G401.6 (cell line): ENCODE measurements around the gene PRKCD.
A peak's percentile ranks its signal among the peaks of the same experiment; 100 is the strongest.

Source experiments
- FAIRE-seq: peaks from 2 replicates; lab custom pipeline; 2012; peaks lifted over from hg19 to GRCh38; lab: Jason Lieb, UNC

PRKCD gene

DNA sequence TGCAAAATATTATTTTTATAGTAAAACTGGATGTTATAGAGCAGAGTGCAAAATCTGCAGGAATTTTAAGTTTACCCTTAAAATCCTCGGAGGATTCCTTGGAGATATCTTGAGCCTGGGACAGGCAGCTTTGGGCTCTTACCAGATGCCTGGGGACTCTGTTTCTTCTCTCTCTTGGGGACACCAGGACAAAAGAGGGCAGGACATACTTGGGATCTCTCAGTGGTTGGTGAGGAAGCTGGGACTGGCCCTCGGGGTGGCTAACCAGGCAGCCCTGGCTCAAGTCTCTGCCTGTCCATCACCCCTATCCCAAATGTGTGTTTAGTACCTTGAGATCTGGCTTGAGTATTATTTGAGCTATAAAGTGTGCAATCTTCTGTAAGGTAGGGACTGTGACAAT is 56.2 kb downstream of the PRKCD start:
- FAIRE-seq = no peak

DNA sequence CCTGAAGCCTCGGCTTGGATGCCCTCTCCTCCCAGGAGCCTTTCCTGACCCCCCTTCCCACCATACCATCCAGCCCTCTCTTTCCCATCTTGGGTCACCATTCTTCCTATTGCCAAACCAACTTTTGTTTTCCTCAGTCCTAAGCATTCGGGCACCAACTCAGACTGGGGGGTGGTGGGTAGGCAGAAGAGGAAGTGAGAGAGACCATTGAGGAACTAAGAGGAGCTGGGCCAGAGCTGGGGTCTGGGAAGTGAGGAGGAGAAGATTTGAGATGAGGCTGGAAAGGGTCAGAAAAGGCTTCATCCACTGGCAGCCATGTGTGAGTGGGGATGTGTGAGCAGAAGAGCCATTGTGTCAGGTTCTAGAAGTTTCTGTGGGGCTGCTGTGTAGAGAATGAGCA is 57.1 kb downstream of the PRKCD start:
- FAIRE-seq = no peak

DNA sequence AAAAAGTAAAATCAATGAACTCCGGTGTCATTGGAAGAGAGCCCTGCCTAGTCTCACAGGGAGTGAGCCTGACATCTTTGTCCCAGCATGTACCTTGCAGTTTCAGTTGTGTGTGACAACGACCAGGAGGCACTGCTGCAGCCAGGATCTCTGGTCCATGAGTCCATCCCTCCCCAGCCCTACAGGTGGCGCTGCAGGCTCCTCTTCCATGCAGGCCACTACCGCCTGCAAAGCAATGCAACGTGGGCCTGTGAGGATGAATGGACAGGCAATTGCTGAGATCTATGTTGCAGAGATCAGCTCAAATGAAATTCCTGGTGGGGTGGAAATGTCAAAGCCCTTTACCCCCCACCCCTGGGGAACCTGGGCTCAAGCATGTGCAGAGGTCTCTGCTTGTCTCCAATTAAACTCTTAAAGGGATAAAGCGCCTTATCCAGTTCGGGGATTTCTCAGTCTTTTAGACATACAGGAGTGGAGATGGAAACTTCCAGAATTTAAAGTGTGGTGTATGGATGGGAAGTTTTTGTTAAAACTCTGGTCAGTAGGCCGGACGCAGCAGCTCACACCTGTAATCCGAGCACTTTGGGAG is 59.0 kb downstream of the PRKCD start:
- FAIRE-seq = peak; percentile 98

DNA sequence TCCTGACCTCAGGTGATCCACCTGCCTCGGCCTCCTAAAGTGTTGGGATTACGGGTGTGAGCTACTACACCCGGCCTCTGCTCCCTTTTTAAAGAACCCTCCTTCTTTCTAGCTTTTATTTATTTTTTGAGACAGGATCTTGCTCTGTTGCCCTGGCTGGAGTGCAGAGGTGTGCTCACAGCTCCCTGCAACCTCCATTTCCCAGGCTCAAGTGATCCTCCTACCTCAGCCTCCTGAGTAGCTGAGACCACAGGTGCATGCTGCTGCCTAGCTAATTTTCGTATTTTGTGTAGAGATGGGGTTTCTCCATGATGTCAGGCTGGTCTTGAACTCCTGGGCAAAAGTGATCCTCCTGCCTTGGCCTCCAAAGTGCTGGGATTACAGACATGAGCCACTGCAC is 60.3 kb downstream of the PRKCD start:
- no peak for FAIRE-seq

DNA sequence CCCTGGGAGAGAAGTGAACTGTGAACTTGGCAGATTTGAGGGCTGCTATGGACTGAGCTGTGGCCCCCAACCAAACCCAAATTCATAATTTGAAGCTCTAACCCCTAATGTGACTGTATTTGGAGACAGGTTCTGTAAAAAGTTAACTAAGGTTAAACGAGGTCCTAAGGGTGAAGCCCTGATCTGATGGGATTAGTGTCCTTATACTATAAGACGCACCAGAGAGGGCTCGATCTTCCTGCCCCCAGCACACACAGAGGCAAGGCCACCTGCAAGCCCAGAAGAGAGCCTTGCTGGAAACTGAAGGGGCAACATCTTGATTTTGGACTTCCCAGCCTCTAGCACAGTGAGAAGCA is 60.8 kb downstream of the PRKCD start:
- FAIRE-seq = no peak

DNA sequence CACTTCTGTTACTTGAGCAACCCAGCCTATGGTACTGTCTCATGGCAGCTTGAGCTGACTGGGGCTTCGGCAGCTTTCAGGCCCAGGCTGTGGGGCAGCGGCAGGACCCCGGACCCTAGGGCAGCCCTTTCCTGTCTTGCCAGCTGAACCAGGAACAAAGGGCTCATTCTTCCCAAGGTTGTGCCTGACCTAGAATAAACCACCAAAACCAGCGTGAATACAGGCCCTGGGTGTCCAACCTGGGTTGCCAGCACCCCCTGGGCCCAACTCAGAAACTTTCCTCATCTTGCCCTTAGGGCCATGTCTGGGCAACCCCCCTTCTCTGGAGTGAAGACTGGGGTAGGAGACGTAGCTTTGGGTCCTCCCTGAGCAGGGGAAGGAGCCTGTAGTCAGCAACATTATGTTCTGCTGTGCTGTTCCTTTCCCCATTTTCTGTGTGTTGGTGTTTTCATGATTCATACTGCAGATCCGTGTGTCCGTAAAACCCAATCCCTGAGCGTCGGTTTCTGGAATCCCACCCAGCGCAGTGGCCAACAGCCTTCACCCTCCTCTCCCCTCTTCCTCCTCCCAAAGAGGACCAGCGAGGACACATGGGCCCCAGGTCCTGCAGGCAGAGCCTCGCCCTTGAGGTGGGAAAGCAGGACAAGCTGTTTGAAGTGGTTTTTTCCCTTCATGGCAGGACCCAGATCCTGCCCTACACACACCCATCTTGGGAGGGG is 61.3 kb downstream of the PRKCD start:
- FAIRE-seq = no peak

DNA sequence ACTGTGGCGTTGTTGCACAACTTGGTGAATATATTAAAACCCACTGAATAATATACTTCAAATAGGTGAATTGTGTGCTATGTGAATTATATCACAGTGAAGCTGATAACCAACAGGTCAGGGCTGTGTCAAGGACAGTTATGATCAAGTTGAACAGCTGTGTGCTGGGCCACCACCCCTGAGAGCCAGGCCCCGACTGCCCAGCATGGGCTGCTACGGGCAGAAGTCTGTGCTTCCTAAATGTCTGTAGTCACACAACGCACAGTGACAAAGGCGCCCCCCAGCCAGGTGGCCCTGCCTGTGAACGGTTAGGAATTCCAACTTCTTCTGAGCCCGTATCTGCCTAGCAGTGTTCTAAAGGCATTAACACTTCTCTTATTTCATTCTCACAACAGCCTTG is 62.0 kb downstream of the PRKCD start:
- FAIRE-seq = no peak

DNA sequence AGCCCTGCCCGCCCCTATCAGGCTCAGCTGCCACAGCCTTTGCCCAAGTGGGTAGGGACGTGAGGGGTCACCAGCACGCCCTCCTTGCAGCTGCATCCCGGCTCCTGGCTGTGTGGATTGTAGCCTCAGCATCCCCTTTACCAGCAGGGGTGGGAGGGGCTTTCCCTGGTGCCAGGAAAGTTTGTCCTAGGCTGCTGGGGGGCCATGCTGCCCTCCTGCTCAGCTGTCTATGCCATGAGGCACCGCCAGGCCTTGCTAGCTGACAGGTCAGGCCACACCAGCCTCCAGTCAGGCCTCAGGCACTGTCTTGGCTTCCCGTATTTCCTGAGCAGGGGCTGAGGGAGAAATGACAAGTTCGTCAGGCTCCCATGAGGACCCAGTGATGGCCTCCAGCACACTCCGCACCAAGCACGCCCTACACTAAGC is 62.5 kb downstream of the PRKCD start:
- FAIRE-seq = no peak

DNA sequence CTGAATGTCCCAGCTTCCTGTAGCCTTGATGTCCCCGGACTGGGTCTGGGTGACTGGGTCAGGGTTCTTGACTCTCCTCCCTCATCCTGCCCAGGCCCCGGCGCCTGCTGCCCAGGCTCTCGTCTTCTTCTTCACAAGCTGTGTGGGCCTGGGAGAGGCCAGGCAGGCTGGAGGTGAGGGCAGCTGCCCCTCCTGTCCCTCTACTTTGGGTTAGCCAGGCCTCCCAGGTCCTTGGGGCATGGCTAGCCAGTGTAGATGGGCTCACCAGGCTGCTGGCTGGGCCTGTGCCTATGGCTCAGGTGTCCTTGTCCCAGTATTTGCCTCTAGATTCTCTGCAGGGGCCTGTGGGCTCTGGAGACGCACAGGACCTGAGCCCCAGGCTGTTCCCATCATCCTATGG is 63.0 kb downstream of the PRKCD start:
- FAIRE-seq = no peak

DNA sequence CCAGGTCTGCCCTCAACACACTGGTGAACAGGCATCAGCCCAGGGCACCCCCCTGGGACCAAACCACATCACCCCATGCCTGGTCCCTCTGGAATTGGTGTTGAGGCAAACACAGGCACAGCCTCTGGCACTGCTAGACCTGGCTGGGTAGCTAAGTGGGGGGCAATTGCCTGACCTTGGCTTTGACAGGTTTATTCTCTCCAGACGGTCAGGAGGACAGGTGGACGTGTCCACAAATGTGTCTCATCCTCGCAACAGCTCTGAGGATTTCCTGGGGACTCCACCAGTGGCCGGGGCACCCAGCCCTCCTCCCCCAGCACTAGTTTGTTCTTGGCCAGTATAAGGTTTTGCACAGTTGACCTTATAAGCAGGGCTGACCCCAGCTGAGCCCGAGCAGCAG is 63.5 kb downstream of the PRKCD start:
- FAIRE-seq = no peak

DNA sequence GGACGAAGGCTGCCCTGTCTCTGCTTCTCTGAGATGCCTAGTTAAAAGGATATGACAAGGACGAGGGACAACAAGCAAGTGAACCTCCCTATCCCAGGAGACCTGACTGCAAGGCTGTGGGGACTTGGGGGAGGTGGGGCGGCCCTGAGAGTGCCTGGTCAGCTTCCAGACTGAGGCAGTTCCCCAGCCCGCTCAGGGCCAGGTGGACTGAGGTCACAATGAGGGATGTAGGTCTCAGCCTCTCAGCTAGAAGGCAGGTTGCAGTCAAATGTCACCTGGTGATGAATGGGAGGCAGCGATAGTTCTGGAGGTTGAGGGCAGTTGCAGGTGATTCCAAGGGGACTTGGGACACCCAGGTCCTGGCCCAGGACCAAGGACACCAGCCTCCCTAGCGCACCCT is 64.2 kb downstream of the PRKCD start:
- no peak for FAIRE-seq

DNA sequence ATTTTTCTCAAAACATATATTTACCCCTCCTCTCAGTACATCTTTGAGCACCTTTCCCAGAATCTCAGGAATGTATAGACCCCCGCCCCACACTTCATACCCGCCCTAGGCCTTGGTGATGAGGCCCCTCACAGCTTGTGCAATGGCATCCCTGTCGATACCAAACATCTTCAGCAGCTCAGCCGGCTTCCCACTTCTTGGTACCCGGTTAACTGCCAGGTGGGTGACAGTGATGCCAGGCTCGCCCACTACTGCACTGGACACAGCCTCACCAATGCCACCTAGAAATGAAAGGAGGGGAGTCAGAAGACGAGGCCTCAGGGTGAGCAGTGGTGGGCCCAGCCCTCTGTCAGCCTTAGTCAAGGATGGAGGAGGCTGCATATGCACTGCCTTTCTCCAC is 64.6 kb downstream of the PRKCD start:
- no peak for FAIRE-seq

DNA sequence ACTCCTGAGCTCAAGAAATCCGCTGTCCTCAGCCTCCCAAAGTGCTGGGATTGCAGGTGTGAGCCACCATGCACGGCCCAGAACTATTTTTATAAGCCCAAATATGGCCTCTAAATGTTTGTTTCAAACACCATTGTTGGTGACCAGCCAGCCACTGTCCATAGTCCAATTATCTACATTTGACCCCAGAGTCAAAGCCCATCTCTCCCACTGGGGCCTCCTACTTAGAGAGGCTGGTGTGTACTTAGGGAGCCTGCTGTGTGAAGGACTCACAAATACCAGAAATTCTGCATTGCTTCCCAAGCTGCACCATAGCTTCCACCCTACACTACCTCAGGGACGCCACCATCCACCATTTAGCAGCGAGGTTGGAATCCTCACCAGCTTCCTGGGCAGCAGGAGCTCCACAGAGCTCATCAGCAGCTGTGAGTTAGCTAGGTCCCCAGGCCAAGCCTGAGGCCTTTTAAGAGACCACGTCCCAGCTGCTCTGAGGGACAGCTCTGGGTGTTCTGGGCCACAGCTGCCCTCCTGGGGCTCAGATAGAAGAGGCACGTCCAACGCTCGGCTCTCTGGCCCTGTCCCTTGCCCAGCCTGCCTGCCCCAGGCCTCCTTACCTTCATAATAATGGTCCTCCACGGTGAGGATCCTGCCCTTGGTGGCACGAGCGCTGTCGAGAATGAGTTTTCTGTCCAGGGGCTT is 65.3 kb downstream of the PRKCD start:
- FAIRE-seq = no peak

DNA sequence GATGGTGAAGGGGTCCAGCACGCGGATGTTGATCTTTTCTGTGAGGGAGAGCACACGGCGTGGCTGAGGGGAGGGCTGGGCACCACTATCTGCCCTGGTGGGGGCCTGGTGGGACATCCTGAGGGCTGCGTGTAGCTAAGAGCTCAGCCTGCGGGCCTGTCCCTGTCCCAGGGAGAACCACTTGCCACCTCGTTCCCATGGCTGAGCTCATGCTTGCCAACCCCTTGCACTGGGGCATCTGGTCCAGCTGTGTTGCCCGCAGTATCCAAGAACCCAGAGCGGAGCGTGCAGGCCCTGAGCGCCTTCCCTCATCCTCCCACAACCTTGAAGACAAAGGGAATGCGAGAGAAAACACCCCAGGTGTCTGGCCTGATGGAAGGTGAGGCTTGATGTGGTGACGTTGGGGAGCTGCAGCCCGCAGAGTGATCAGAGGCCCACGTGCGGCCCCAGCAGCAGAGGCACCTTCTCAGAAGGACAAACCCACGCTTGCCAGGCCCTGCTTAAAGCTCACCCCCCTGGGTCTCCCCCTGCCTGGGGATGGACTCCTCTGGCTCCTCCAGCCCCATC is 65.9 kb downstream of the PRKCD start:
- FAIRE-seq = no peak

DNA sequence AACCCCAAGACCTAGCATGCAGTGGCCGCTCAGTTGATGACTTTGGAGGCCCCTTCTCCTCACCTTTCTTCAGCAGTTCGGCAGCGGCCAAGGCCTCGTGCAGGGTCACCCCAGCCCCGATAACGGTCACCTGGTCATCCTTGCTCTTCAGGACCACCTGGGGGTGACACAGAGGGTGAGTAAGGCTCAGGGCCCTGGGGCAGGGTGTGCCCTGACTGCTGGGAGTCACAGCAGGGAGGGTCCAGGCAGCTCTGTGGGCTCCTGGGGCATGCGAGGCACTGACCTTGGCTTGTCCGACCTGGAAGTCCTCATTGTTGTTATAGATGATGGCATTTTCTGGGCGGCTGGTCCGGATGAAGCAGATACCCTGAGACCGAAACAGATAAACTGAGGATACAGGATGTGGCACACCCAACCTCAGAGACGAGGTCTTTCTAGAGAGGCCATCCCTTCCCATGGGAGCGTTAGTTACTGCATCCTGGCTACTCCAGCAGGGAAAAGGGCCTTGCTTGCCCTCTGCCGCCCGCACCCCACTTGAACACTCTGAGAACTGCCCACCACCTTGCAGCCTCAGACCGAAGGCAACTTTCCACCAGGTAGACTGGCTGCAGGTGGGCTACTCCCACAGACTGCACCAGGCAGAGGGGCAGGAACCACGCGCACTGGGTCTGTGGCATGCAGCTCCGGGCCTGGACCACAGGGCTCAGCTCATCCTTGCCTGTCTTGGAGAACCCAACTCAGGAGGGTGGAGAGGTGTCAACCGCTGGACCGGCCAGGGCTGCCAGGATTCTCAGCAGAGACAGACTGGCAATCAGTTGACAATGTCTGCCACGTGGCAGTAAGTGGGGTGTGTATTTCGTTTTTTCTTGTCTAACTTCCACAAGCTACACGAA is 67.2 kb downstream of the PRKCD start:
- no peak for FAIRE-seq

DNA sequence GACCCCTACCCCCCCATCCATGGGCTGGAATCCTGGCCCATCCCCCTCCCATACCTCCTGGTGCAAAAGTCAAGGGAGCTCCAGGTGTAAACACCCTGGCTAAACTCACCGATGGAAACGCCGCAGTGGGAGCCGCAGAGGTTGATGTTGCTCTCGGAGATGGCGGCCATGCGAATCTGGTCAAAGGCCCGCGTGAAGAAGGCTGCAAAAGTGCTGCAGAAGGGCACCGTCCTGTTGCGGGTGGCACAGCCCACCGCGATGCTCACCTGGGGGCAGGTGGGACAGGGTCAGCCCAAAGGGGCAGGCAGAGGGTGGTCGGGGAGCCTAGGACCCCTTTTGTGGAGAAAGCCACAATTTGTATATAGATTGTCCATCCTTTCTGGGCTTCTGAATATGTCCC is 68.2 kb downstream of the PRKCD start:
- FAIRE-seq = no peak

DNA sequence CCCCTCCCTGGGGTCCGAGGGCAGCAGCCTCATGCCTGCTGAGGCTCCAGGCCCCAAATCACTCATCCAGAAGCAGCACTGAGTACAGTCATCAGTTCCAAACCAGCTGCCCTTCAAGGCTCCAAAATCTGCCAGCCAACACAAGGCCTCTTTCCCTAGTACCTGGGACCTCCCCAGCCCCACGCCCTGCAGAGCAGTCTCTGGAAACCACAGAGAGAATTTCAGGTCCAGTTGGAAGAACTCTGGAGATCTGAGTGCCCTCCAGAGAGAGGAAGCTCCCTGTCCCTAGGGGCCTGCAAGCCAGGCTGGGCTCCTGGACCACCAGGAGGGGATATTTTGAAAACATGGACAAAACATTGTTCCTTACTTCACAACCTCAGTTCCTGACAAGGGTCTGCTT is 68.6 kb downstream of the PRKCD start:
- no peak for FAIRE-seq

DNA sequence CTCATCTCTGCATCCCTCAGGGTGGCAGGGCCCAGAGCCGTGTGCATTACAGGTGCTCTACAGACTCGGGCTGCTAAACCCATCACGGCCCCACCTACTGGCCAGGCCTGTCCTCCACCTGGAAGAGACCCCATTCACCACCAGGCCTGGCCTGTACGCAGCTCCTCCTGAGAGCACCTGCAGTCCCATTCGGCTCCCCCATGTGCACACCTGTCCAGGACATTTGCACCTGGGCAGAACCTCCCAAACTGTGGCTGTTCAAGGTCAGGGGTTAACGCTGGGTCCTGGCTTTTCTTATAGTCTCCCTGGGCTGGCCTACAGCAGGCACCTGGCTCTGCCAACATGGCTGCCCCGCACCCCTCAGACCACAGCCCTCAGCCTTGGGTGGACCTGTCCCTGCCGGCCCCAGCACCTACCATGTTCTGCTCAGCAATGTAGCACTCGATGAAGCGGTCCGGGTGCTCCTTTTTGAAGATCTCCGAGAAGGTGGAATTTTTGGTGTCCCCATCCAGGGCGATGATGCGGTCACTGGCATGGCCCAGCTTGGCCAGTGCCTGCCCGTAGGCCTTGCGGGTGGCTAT is 69.1 kb downstream of the PRKCD start:
- no peak for FAIRE-seq

DNA sequence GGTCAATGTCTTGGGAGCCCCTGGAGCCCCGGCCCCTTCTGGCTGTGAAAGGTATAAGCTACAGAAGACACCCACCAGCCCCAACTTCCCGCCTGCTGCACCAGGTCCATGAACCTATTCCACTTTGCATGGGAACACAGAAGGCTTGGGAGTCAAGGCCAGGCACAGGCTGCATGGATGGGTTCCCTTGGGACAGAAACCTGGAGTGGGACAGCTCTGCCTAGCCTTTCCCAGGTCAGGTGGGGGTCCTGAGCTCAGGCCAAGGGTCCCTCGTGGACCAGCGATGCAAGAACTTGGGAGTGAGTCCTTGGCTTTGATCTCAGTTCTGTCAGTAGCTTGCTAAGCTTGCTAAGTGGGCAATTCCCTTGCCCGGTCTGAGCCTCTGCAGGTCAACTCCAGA is 69.8 kb downstream of the PRKCD start:
- FAIRE-seq = no peak

DNA sequence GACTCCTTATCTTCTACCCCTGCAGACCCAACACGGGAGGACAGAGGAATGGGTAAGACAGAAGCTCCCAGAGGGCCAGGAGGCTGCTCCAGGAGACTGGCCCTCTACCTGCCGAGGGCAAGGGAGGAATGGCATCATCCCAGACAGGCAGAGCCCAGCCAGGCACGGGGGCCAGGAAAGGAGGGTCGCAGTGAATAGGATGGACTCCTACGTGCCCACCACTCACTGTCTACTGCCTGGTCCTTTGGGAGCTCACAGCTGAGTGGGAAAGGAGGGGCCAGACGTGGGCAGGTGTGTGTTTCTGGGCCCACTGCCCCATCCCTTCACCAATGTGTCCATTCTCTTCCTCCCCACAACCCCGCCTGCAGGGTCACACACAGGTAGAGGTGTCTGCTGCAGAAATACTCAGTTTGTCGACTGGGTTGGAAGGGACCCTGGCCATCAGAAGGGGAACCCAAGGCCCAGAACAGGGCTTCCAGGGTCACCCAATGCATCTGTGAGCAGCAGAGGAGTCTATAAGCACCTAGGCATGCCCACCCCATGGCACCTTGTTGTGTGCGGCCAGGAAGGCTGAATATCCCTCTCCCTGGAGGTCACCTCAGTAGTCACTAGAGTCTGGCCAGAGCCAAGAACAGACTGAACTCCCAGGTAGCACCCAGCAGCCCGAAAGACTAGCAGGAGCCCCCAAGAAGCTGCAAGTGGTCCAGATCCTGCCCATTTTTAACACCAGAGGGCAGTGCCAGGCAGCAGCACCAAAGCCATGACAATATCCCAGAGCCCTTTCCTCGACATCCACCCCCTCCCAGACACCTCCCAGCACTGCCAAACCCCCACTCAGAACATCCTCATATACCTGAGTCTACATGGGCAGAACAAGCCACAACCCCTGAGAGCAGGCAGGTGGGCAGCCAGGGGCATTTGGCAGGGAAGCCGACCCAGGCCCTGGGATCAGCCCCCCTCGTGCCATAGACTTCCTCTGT is 70.8 kb downstream of the PRKCD start:
- FAIRE-seq = no peak
